GM19099 (cell line): ENCODE measurements around the gene ALDOB.

Source experiments
- POLR2A ChIP-seq: IDR thresholded peaks from 3 replicates; pipeline ENCODE4 v1.6.1; 2011; ENCODE audit warnings: low read depth; ENCODE audit not compliant: insufficient read length; ENCODE audit errors: extremely low read depth

Gene ALDOB

DNA sequence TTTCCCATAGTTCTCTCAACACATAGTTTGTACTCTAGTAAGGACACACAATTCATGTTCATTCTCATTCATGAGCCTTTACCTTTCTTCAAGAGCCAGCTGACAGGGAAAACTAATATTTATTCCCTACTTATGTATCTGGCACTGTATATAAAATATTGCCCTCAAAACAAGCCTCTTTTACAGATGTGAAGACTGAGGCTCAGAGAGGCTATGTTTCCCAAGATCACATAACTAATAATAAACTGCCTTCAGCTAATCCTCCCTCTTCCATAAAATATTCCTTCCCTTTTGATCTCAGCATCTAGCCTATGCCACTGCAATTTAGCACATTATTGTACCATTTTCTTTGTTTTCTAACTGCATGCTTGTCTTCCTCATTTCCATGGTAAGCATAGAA is 18.2 kb downstream of the ALDOB start:
- no peak for TF ChIP-seq POLR2A

DNA sequence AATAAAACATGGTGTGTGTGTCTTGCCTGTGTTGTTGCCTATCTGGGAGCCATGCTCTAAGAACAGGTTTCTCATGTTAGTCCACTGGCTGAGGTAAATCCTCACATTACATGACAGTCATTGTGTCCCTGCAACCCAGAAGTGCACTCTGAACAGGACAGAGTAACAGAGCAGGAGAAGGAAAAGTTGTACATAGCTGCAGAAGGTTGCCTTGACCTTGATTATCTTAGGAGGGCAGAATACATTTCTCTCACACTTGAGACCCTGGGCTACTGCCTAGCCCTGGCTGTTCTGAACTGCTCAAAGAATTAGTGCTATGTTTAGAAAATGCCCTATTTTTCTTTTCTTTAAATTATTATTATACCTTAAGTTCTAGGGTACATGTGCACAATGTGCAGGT is 20.0 kb downstream of the ALDOB start:
- TF ChIP-seq POLR2A = no peak

DNA sequence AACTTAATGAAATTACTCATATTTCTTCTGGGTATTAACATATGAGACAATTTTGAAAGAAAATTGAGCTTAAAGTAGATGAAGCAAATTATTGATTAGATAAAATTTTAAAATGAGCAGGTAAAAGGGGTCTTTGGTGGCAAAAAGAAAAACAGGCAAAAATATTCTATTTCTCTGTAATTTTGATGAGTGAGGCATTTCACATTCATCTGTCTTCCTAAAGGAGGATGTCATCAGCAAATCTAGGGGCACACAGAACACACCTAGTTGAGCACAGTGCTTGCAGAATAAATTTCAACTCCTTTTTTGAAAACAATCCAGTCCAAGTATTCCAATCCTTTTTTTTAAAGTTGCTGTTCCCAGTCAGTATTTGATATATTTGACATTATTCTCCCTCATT is 20.7 kb downstream of the ALDOB start:
- TF ChIP-seq POLR2A = no peak

DNA sequence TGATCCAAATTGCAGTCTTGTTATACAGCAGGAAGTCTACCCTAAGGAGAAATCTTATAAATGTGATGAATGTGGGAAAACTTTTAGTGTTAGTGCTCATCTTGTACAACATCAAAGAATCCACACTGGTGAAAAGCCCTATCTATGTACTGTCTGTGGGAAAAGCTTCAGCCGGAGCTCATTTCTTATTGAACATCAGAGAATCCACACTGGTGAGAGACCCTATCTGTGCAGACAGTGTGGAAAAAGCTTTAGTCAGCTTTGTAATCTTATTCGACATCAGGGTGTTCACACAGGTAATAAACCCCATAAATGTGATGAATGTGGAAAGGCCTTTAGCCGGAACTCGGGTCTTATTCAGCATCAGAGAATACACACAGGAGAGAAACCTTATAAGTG is 26.5 kb downstream of the ALDOB start:
- TF ChIP-seq POLR2A = no peak

DNA sequence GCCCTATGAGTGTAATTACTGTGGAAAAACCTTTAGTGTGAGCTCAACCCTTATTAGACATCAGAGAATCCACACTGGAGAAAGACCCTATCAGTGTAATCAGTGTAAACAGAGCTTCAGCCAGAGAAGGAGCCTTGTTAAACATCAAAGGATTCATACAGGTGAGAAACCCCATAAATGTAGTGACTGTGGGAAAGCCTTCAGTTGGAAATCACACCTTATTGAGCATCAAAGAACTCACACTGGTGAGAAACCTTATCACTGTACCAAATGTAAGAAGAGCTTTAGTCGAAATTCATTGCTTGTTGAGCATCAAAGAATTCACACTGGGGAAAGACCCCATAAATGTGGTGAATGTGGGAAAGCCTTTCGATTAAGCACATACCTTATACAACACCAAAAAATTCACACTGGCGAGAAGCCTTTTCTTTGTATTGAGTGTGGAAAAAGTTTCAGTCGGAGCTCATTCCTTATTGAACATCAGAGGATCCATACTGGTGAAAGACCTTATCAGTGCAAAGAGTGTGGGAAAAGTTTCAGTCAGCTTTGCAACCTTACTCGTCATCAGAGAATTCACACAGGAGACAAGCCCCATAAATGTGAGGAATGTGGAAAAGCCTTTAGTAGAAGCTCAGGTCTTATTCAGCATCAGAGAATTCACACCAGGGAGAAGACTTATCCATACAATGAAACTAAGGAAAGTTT is 27.0 kb downstream of the ALDOB start:
- TF ChIP-seq POLR2A = no peak

DNA sequence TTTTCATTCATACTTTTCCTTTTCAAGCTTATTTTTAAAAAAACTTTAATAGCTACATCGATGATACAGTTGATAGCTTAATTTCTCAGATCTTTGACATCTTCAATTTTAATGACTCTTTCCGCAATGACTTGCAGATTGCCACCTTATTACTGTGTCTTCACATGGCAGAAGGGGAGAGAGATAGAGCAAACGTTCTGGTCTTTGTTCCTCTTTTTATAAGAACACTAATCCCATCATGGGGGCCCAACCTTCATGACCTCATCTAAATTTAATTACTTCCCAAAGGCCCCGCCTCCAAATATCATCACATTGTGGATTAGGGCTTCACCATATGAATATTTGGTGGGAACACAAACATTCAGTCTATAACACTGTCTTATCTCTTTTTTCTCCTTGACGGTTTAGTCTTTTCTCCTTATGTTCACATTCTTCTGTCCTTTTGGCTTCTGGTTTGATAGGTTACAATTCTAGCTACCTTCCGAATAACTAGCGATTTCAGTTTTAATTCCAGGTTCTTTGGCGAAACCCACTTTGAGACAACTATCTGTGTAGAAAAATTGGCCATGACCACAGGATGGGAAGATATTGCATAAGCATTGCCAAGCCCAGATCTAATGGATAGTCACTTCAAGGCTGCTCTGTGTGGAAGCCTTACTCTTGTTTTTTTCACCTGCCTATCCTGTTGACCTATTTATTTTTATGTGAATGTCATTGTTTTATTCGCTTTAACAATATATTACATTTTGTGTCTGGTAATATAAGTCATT is 31.9 kb downstream of the ALDOB start:
- no peak for TF ChIP-seq POLR2A

DNA sequence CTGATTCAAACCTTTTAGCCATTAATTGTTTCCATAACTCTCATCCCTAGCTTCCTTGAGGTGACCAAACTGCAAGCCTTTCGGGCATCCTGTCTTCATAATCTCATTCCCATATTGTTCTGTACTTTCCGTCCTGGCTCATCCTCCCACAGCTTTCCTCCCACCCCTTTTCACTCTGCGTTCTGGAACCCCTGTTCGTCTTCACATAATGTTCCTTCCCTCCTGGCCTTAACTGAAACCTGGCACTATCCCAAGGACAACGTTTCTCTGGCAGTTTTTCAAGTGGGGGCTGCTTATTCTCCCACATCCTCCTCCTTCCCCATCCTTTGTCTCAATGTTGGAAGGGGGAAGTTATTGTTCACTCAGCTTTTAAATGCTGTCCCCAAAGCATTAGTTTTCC is 35.5 kb downstream of the ALDOB start:
- no peak for TF ChIP-seq POLR2A

DNA sequence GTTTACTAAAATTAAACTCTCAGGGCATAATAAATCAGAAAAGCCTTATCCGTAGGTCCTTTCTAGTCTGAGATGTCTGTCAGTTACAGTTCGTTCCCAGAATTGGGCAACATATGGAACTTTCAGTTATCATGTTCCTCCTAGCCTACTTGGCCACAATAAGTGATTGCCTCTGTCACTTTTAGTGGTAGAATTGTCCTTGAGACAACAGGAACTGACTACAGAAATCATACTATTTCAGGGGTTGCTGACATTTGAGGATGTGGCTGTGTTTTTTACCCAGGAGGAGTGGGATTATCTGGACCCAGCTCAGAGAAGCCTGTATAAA is 36.0 kb downstream of the ALDOB start:
- TF ChIP-seq POLR2A = no peak

DNA sequence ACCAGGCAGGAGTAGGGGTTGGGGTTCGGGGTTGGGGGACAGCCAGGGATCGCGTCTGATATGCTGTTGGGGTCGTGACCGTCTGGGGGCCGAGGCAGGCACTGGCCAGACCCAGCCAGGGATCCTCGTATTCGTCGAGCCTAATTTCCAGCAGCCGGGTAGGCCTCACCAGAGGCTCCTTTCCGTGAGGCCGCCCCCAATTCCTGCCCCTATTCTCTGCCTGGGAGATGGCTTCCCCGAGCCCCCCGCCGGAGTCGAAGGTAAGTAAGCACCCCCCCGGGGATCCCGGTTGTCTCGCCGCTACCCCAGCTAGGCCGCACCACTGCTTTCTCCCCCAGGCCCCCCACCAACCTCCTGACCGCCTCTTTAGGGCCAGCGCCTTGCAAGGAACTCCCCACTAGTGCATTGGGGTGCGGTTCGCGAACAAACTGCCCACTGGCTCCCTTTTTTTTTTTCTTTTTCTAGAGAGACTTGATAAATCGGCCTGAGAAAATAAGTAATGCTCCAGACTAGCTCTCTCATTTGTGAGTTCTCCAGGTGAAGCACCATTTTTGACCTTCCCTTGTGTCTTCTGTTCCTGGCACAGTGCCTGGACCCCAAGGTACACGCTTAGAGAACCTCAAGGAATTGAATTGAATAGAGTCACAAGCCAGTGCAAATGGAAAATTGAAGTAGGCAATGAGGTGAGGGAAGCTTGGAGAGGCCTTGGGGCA is 36.5 kb downstream of the ALDOB start:
- no peak for TF ChIP-seq POLR2A

DNA sequence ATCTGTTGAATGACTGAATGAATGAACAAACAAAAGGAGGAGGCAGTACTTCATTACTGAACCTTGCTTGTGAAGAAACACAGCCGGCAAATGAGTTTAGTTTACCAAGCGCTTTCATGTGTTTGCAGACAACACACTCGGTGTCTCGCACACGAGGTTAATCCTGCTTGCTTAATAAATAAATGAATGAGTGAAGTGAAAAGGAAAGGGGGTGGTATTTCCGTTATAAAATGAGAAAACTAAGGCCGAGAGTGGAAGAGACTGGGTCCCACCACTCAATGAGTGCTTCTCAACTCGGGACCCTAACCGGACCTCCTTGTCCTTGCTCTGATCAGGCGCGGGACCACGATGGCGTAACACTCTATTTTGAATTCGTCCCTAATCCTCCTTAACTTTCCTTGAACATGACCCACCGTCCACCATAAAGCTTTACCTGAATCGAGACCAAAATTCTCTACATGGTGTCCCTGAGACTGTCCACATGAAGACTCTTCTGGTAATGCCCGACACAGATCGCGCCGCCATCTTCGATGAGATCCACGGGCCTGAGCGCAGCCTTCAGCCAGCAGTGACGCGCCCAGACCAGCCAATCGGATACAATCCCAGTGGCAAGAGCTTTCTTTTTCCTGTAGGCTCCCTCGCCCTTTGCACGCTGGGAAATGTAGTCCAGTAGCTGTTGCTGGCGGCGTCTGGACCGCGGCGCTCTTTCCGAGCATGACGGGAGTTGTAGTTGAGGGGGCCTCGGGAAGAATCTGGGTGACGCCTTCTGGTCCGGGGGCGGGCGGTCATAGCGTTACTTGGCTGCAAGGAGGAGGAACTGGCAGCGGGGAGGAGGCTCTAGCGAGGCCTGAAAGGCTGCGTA is 37.3 kb downstream of the ALDOB start, which contains the start of the genes MRPL50 and ZNF189:
Gene MRPL50, minus strand, starts transcription at position 551 of the 862 bp plus-strand sequence. Its CDS starts 26 bp downstream, at position 525.
Gene ZNF189, plus strand, starts transcription at position 784 of the 862 bp plus-strand sequence. CDS start 306 bp downstream, outside the sequence.
- TF ChIP-seq POLR2A = peak; percentile 88

DNA sequence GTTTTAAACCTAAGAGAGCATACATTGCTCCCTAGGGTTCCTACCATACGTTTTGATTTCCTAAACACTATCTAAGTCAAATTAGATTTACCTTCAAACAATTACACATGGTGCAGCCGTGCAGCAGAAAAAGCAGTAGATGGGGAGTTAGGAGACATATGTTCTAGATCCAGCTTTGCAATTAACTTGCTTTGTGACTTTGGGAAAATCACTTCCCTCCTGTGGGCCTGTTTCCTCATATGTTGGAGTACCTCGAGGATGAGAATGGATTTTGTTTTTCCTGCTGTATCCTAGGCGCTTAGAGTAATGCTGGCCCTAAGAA is 37.9 kb downstream of the ALDOB start:
- TF ChIP-seq POLR2A = no peak

DNA sequence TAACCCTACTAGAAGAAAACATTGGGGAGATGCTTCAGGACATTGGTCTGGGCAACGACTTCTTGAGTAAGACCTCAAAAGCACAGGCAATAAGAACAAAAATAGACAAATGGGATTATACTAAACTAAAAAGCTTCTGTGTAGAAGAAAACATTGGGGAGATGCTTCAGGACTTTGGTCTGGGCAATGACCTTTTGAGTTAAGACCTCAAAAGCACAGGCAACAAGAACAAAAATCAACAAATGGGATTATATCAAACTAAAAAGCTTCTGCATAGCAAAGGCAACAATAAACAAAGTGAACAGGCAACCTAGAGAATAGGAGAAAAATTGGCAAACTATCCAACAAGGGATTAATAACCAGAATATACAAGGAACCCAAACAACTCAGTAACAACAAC is 40.9 kb downstream of the ALDOB start:
- TF ChIP-seq POLR2A = no peak

DNA sequence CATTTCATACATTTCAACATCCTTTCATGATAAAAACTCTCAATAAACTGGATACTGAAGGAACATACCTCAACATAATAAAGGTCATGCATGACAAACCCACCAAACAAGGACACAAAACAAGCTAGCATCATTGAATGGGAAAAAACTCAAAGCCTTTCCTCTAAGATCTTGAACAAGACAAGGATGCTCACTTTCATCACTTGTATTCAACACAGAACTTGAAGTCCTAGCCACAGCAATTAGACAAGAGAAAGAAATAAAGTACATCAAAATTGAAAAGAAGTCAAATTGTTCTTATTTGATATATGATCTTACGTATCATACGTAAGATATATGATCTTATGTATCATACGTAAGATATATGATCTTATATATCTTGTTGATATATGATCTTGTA is 42.4 kb downstream of the ALDOB start:
- TF ChIP-seq POLR2A = no peak

DNA sequence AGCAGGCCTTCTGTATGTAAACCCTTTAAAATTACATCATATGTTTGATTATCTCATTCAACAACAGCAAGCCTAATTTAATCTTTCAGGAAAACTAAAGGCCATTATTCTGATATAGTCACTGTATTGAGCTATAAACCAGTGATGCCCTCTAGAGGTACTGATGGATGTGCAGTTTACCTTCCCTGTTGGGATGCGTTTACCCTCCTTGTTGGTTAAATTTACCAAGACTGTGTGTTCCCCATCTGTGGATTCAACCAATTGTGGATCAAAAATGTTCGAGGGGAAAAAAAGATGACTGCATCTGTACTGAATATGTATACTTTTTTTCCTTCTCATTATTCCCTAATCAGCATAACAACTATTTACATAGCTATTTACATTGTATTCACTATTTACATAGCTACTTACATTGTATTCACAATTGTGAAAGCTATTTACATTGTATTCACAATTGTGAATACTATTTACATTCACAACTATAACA is 47.0 kb downstream of the ALDOB start:
- no peak for TF ChIP-seq POLR2A
